ENCODE measurements around the gene FIGNL1. TPM values are rescaled to one million over a fixed set of nuclear protein-coding genes. Genes with fewer than 3 reads are reported as not detected.

The FIGNL1 gene

DNA sequence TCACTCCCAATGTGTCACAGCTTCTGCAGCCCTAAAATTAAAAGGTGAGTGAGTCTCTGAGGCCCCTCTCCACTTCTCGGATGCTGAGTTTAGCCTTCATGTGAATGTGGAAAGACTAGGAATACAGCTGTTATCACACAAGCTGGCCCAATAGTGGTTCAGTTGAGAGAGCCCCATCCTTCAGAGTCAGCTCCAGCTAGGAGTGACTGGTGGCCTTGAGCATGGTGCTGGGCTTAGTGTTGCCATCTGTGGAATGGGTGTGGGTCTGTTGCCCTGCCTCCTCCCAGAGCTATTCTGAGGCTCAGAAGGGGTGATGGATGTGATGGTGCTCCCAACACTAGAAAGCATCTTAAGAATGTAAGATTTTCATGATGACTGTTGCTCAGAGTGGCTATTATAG lies 55.8 kb downstream of the FIGNL1 start:
- Histone ChIP-seq H2BK12ac (ENCODE audit: low read length in 2 of 2) (no peak overlapping the region), H4K91ac (ENCODE audit: low read length) (no peak overlapping the region), H4K8ac (ENCODE audit: low read length) (no peak overlapping the region), H3K36me3 (ENCODE audit: control insufficient read depth in 1 of 2, insufficient read depth in 2 of 2, low read depth in 1 of 2, low read length in 2 of 2) (no peaks in the 10 kb centered on the region), H3K18ac (ENCODE audit: low read depth in 1 of 2, low read length in 2 of 2) (no peak overlapping the region), H3K4me3 (ENCODE audit: insufficient read depth in 1 of 2, low read depth in 1 of 2, low read length in 2 of 2) (no peak overlapping the region), H2BK15ac (ENCODE audit: low read depth, poor library complexity, severe bottlenecking) (no peak overlapping the region), H3K4ac (ENCODE audit: low read depth in 1 of 2, low read length in 2 of 2) (no peak overlapping the region), H3K14ac (ENCODE audit: low read length in 2 of 2) (no peak overlapping the region), H2BK120ac (ENCODE audit: low read depth, low read length) (no peak overlapping the region), H3K23ac (ENCODE audit: low read length in 2 of 2) (no peak overlapping the region), H2AK5ac (ENCODE audit: low read length, severe bottlenecking) (no peak overlapping the region), H3K27ac (ENCODE audit: low read length, poor library complexity, severe bottlenecking) (no peak overlapping the region), H2AFZ (ENCODE audit: low read depth, low read length) (no peak overlapping the region), H3K9ac (ENCODE audit: low read length) (no peak overlapping the region), H2BK5ac (ENCODE audit: low read depth, low read length, poor library complexity, severe bottlenecking) (no peak overlapping the region), H3K4me1 (ENCODE audit: control insufficient read depth, insufficient read depth, low read depth, low read length) (no peaks in the 10 kb centered on the region), H3K27me3 (ENCODE audit: control insufficient read depth in 1 of 2, insufficient read depth in 1 of 2, low read length in 2 of 2) (peaks cover 3 to 38% of the 10 kb centered on the region in 2 experiments), H3K79me1 (replicated peaks; ENCODE audit: low read length, poor library complexity, severe bottlenecking) (no peaks in the 10 kb centered on the region), H3K9me3 (ENCODE audit: control insufficient read depth, low read length) (no peaks in the 10 kb centered on the region), H3K4me2 (ENCODE audit: low read length, poor library complexity, severe bottlenecking) (no peak overlapping the region)
- no peak for DNase-seq
- 88% methylated on average over 1 of the region's 1 CpG for WGBS

Small RNAs within 50 kb of the gene (small RNA-seq; reads per million reads assigned to genes)
- gene RNU6-1091P (ENCODE audit: low read depth) = not detected
